GM12891 (cell line): ENCODE data around the gene HEMK1.

Experiments used
- POLR2A ChIP-seq: IDR thresholded peaks from 2 replicates; pipeline ENCODE4 v1.6.1; 2011; ENCODE audit warnings: low read depth, low read length, control low read depth
- POLR2AphosphoS5 ChIP-seq: IDR thresholded peaks from 2 replicates; pipeline ENCODE4 v1.6.1; 2011; ENCODE audit warnings: low read depth, low read length, control low read depth
- POU2F2 ChIP-seq: IDR thresholded peaks from 2 replicates; pipeline ENCODE4 v1.6.1; 2011; ENCODE audit warnings: low read depth, mild to moderate bottlenecking, control low read depth, low read length, moderate library complexity
- TAF1 ChIP-seq: IDR thresholded peaks from 2 replicates; pipeline ENCODE4 v1.6.1; 2011; ENCODE audit warnings: low read depth, low read length, control low read depth

GRCh38 chr3:50610181-50610971, 41.1 kb downstream of the HEMK1 start:
- no peak for TF ChIP-seq TAF1
- no peak for TF ChIP-seq POLR2A
- TF ChIP-seq POLR2AphosphoS5 = no peak
- no peak for TF ChIP-seq POU2F2
